NT2/D1 (cell line): ENCODE data around the gene FOXP4.

Experiments
- YY1 ChIP-seq: IDR thresholded peaks from 2 replicates; pipeline ENCODE4 v1.6.1; 2011; ENCODE audit not compliant: insufficient read length, insufficient read depth
- ZNF274 ChIP-seq: IDR thresholded peaks from 2 replicates; pipeline ENCODE4 v1.6.1; 2011; ENCODE audit warnings: mild to moderate bottlenecking, low read depth, low read length

DNA sequence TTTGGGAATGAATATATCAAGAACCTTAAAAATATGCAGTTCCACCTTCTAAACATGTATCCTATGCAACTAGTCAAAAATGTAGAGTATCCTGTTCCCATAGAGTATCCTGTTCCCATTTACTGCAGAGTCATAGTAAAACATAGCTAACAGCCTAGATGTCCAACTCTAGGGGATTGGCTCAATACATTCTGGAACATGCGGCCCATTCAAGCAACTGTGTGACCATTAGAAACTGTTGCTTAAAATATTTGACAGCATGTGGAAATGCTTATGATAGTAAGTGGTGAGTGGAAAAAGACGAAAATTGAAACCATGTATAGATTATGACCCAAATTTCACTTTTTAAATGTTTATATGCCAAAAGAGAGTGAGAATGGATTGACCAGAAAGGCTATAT, 11.2 kb downstream of the FOXP4 start:
- no peak for TF ChIP-seq ZNF274
- TF ChIP-seq YY1 = no peak
